Measurements from ENCODE around the gene SNAP25.

The SNAP25 gene

DNA sequence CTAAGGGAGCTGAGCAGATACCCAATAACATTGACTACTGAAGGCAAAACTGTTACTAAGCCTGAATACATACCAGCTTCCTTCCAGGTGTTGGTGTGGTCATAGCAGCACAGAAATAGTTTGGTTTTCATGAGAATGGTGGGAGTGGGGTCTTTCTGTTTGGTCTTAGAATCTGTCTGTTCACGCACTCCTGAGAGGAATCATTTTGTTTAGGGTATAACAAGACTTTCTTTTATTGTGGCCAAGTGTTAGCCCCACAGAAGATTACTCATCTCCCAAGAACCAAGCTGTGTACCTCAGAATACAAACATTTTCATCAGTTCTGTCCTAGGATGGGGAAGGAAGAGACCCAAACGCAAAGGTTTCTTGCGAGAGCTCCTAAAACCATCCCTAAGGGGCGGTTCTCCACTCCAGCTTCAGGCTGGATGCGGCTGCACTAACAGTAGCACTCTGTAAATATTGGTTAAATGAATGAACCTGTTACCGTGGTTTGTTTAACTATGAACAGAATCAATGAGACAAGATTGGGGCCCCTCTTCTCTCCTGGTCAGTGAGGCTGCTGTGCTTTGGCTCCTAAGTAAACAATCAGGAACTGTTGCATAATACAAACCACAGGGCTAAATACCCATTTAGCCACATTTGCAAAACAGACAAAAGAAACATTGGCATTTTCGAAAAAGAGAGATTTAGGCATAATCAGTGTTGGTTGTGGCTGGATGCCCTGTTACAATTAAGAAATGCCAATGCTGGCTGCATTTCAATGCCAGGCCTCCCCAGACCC is 44.9 kb downstream of the SNAP25 start:
- DNase-seq (ENCODE audit: low read depth): no peak

- no peak for DNase-seq (ENCODE audit: low read depth)
Measured at GRCh38 chr20:10264166-10264558, 45.5 kb downstream of the SNAP25 start.

DNA sequence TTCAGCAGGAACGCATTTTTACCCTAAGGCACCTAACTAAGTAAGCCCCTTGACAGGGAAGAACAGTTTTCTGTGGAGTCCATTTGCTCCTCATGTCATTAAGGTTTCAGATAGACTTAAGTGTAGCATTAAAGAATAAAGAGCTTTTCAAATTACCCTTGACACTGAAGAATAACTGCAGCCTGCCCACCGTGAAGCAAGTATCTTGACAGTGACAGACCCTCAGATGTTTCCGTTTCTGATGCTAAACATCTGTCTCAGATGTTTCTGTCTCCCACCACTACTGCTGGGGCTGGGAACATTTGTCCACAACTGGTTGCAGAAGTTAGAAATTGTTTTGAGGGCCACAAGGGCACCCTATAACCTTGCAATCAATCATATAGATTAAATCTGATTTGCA is 50.0 kb downstream of the SNAP25 start:
- DNase-seq (ENCODE audit: low read depth): no peak

DNA sequence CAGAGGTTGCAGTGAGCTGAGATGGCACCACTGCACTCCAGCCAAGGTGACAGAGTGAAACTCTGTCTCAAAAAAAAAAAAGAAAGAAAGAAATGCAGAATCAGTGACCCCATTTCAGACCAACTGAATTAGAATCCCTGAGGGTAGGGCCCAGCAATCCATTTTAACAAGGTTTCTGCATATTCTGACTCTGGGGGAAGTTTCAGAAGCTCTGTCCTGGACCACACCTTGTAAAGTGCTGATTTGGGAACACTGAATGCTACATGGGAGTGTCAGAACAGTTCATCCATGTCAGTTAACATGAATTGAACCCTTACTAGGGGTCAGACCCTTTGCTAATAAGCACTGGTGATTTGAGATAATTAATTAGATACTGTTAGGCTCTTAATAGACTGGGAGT is 52.0 kb downstream of the SNAP25 start:
- no peak for DNase-seq (ENCODE audit: low read depth)

DNA sequence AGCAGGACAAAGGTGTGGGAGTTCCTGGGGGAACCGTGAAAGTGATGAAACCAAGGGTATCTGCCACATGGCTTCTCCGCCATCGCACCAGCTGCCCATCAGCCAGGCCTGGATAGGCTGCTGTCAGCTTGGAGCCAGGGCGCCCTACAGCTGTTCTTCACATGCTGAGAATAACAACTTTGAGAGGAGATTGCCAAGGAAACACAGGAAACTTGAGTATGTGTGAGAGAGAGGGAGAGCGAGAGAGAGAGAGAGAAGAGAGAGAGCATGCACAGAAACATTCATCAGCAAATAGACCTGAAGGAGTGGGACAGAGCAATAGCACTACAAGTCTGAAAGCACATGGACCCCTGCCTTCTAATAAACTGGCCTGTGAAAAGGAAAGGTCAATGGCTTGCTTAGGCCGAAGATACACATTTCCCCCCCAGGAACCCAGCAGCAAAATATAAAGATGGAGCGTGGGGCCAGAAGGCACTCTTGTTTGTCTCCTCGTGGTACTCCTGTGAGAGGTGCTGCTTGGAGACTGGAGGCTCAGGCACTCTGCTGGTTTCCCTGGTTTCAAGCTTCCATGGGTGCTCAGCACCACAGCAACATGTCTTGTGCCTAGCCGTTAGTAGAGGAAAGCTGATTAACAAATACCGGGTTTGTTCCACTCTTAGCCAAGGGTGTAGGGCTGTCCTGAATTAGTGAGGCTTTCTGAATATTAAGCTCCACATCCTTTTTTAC is 53.0 kb downstream of the SNAP25 start:
- DNase-seq (ENCODE audit: low read depth): no peak

DNA sequence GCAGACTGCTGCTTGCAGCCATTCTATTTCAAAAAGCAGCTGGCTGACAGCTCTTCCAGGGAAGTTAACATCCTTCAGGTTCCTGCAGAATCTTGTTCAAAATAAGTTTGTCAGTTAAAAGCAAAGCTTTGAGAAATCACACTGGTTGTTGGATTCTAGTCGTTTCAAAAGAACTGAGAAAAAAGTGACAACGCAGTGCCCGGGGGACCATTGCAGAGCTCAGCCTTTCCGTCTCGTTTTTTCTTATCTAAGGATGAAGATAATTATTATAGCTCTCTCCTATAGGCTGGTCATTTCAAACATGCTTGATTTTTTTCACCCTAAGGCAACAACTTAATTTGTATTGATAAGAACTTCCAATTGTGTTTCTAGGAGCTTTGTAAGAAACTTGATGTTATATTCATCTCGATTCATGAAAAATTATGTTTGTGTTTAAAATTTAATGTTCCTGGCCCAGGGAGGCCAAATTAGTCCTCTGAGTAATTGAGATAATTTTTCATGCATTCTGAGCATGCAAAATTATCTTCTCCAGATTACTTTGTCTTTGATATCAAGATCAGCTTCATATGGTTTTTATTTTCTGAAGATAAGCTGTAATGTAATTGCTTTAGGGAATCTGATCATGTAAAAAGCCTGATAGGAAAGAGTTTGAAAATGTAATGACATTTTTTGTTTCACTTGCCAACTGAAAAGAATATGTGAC is 58.4 kb downstream of the SNAP25 start:
- no peak for DNase-seq (ENCODE audit: low read depth)

GRCh38 chr20:10277616-10278015 is 59.0 kb downstream of the SNAP25 start:
- DNase-seq (ENCODE audit: low read depth): no peak

- DNase-seq (ENCODE audit: low read depth): no peak
Measured at GRCh38 chr20:10278412-10278811, 59.8 kb downstream of the SNAP25 start.

- DNase-seq (ENCODE audit: low read depth): no peak
Measured at GRCh38 chr20:10280018-10280908, 61.6 kb downstream of the SNAP25 start.

DNA sequence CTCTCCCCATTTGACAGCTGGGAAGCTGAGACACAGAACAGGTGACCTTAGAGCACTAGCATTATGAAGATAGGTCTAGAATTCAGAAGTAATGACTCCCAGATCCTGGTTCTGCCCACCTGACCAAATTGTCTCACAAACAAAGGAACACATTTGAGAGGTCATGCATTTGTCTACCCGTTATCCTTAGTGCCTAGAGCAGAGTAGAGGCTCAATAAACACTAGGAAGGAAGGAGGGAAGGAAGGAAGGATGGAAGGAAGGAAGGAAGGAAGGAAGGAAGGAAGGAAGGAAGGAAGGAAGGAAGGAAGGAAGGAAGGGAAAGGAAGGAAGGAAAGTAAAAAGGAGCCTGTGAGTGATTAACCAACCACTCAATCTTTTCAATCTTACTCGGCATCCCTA is 63.3 kb downstream of the SNAP25 start:
- no peak for DNase-seq (ENCODE audit: low read depth)

GRCh38 chr20:10282979-10283456 is 64.4 kb downstream of the SNAP25 start:
- DNase-seq (ENCODE audit: low read depth): no peak

- no peak for DNase-seq (ENCODE audit: low read depth)
Measured at GRCh38 chr20:10286356-10286755, 67.7 kb downstream of the SNAP25 start.

DNA sequence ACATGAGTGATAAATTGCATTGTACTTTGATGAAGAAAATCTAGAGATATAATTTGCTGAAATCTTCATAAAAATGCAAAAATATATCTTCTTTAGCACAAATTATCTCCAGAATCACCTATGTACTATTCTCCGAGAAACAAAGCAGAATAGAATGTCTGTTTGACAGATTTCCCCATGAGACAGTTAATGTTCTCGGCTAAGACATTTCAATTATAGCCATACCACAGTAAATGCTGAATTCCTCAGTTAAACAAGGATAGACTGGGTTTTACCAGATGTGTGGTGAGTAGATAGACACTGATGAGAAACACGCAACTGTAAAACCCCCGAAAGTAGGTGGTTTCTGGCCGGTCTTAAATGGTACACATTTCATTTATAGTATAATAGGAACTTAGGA is 69.8 kb downstream of the SNAP25 start:
- DNase-seq (ENCODE audit: low read depth): no peak

DNA sequence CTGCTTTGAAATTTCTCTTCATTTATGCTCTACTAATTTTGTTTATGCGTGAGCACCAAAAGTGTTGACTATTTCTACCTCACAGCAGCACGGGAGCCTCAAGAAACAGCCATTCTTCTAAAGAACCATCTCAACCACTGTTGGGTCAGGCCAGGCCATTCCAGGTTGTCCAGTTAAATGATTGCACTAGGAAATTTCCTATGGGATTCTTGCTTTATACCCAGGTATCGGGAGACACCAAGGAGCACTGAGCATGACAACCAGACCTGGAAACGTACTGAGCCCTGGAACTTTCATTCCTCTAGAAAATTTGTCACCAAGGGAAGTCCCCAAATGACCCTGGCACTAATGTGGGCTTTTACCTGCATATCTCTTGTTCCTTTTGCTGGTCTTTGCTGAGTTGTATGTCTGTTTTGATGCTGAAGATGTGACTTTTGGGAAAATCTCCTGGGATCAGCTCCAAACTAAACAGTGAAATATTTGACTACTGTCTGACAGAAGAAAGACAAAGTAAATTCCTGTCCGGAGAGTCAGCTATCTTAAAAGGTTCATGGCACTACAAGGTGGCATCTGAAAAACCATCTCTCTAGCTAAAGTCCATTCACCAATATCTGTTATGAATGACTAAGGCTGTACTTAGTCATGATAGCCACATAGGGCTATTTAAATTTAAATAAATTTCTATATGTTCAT is 70.5 kb downstream of the SNAP25 start:
- no peak for DNase-seq (ENCODE audit: low read depth)

- DNase-seq (ENCODE audit: low read depth): no peak
Measured at GRCh38 chr20:10291568-10292248, 73.1 kb downstream of the SNAP25 start.

- no peak for DNase-seq (ENCODE audit: low read depth)
Measured at GRCh38 chr20:10297223-10297622, 78.6 kb downstream of the SNAP25 start.

DNA sequence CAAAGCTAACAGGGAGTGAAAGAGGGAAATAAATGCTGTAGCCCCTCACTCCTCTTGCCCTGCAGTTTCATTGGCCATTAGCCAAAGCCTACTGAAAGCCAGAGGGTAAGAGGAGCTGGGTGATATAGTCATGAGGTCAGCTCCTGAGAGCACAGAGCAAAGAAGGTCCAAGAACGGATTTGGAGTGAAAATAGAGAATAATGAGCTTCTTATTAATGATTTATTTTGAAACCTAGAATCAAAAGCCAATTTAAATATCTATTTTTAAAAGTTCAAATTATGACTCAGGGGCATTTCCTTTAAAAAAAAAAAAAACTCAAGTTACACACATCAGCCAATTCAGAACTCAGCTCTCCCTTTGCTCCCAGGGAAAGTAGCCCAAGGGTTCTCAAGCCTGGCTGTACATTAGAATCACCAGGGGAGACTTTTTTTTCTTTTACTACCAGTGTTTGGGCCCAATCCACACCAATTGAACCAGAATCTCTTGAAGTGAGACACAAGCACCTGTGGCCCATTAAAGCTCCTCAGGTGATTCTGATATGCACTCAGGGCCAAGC is 79.1 kb downstream of the SNAP25 start:
- DNase-seq (ENCODE audit: low read depth): no peak

- no peak for DNase-seq (ENCODE audit: low read depth)
Measured at GRCh38 chr20:10300582-10301446, 82.2 kb downstream of the SNAP25 start.

DNA sequence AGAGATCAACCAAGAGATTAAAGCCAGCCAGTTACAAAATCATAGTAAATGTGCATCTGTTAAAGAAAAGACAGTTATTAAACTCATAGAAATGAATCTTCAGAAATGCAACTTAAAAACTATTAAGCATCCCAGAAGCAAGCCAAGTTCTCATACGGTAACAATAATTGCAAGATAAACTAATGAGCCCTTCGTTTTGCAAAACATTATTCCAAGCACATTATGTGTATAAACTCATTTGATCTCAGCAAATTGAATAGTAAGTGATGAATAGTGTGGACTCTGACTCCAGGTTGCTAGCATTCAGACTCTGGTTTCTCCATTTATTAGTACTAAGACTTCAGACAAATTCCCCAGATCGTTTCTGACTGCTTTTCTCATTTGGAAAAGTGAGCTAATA is 85.2 kb downstream of the SNAP25 start:
- DNase-seq (ENCODE audit: low read depth): no peak
